OCI-LY3 (cell line): Measurements from ENCODE around the gene CHRM2.

Experiments used
- H2AFZ ChIP-seq: fragments of 200-600, 300-600 bp; shearing (Covaris generic); 2 replicates; pipeline ENCODE4 v1.6.0; 2014; ENCODE audit warnings: antibody characterized with exemption, low read depth, low read length
- H3K27ac ChIP-seq: fragments of 200-600, 300-600 bp; sonication (generic); 2 replicates; pipeline ENCODE4 v1.5.1; 2014; ENCODE audit warnings: mild to moderate bottlenecking, low read length, moderate library complexity, mixed read lengths
- H3K27me3 ChIP-seq: fragments of 200-600, 300-600 bp; sonication (generic); 2 replicates; pipeline ENCODE4 v1.6.1; 2014; ENCODE audit warnings: low read depth, low read length, mixed read lengths
- H3K36me3 ChIP-seq: fragments of 200-600, 300-600 bp; sonication (generic); replicated peaks from 2 replicates; pipeline ENCODE3; 2014; ENCODE audit warnings: low read depth, low read length, mixed read lengths
- H3K4me1 ChIP-seq: fragments of 300-600, 200-600 bp; sonication (generic); 2 replicates; pipeline ENCODE4 v1.6.1; 2014; ENCODE audit warnings: low read length, mixed read lengths
- H3K4me2 ChIP-seq: fragments of 200-600, 300-600 bp; sonication (generic); 2 replicates; pipeline ENCODE4 v1.6.1; 2014; ENCODE audit warnings: low read length, mixed read lengths
- H3K4me3 ChIP-seq: fragments of 300-600, 200-600 bp; sonication (generic); 2 replicates; pipeline ENCODE4 v1.5.1; 2014; ENCODE audit warnings: antibody characterized with exemption, mild to moderate bottlenecking, low read length, moderate library complexity
- H3K79me2 ChIP-seq: fragments of 300-600, 200-600 bp; shearing (Covaris generic); 2 replicates; pipeline ENCODE4 v1.6.1; 2014; ENCODE audit warnings: mild to moderate bottlenecking, low read length, mixed read lengths
- H3K9ac ChIP-seq: fragments of 300-600, 200-600 bp; shearing (Covaris generic); 2 replicates; pipeline ENCODE4 v1.6.0; 2014; ENCODE audit warnings: mild to moderate bottlenecking, low read length, moderate library complexity
- H3K9me3 ChIP-seq: fragments of 200-600, 300-600 bp; shearing (Covaris generic); 2 replicates; pipeline ENCODE4 v1.6.1; 2014; ENCODE audit warnings: low read length, mixed read lengths; ENCODE audit not compliant: insufficient read depth
- H4K20me1 ChIP-seq: fragments of 200-600, 300-600 bp; sonication (generic); 2 replicates; pipeline ENCODE4 v1.6.1; 2016; ENCODE audit warnings: low read length, mixed read lengths; ENCODE audit not compliant: insufficient read depth
- EZH2phosphoT487 ChIP-seq: fragments of 200-600 bp; shearing (Covaris generic); IDR thresholded peaks from 2 replicates; pipeline ENCODE4 v1.6.1; 2018; ENCODE audit warnings: antibody characterized with exemption, mixed run types, low read depth
- TF ChIP-seq, protein P1 (sequence below): fragments of 200-600, 300-600 bp; sonication (generic); IDR thresholded peaks from 2 replicates; pipeline ENCODE4 v1.5.1; 2014; ENCODE audit warnings: antibody characterized with exemption, low read length, low read depth

The CHRM2 gene

DNA sequence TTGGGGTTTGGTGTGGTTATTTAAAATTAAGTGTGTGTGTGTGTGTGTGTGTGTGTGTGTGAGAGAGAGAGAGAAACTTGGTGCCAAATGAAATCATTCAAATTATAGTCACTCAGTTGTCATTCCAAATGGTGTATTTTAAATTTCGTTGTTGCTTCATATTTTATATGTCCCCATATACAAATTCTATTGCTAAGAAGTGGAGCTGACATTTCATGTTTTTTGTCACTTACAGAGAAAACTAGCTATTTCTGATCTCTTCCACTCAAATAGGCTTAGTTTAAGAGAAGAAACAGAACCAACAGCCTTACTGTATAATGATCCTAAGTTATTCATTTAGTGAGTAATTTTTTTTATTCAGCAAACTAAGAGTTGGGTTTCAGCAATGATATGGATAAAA is 42.3 kb downstream of the CHRM2 start:
- no peak overlapping the region for H3K9ac ChIP-seq
- no peak overlapping the region for H3K4me2 ChIP-seq
- H3K4me3 ChIP-seq, result no peak overlapping the region
- H4K20me1 ChIP-seq, result no peaks in the 10 kb centered on the region
- TF ChIP-seq, protein P1, sequence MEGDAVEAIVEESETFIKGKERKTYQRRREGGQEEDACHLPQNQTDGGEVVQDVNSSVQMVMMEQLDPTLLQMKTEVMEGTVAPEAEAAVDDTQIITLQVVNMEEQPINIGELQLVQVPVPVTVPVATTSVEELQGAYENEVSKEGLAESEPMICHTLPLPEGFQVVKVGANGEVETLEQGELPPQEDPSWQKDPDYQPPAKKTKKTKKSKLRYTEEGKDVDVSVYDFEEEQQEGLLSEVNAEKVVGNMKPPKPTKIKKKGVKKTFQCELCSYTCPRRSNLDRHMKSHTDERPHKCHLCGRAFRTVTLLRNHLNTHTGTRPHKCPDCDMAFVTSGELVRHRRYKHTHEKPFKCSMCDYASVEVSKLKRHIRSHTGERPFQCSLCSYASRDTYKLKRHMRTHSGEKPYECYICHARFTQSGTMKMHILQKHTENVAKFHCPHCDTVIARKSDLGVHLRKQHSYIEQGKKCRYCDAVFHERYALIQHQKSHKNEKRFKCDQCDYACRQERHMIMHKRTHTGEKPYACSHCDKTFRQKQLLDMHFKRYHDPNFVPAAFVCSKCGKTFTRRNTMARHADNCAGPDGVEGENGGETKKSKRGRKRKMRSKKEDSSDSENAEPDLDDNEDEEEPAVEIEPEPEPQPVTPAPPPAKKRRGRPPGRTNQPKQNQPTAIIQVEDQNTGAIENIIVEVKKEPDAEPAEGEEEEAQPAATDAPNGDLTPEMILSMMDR, result no peak
- no peak for TF ChIP-seq EZH2phosphoT487
- no peaks in the 10 kb centered on the region for H3K36me3 ChIP-seq
- H3K27me3 ChIP-seq, result no peaks in the 10 kb centered on the region
- H3K4me1 ChIP-seq, result no peaks in the 10 kb centered on the region
- H3K27ac ChIP-seq, result no peak overlapping the region
- H3K79me2 ChIP-seq, result no peaks in the 10 kb centered on the region
- H3K9me3 ChIP-seq, result no peaks in the 10 kb centered on the region
- H2AFZ ChIP-seq, result no peak overlapping the region

DNA sequence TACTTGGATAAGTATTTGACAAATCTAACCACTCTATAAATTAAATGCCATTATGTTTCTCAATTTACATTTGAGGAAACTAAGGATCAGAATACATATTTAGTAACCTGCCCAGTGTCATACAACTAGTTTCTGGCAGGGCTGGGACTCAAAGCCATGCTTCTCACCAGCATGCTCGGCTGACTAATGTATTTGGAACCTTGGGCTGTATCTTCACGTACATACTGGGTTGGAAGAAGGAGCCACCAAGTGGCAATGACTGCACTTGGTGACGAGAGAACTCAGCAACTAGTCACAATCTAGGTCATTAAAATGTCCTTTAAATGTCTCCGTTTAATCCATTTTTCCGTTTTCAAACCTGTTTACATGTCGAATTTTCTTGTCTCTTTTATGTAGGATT is 42.9 kb downstream of the CHRM2 start:
- Histone ChIP-seq H3K27ac (no peak overlapping the region), H4K20me1 (no peaks in the 10 kb centered on the region), H3K9ac (no peak overlapping the region), H3K79me2 (no peaks in the 10 kb centered on the region), H3K27me3 (no peaks in the 10 kb centered on the region), H3K36me3 (no peaks in the 10 kb centered on the region), H2AFZ (no peak overlapping the region), H3K4me1 (no peaks in the 10 kb centered on the region), H3K9me3 (no peaks in the 10 kb centered on the region), H3K4me2 (no peak overlapping the region), H3K4me3 (no peak overlapping the region)
- TF ChIP-seq, protein P1, result no peak
- TF ChIP-seq EZH2phosphoT487, result no peak

DNA sequence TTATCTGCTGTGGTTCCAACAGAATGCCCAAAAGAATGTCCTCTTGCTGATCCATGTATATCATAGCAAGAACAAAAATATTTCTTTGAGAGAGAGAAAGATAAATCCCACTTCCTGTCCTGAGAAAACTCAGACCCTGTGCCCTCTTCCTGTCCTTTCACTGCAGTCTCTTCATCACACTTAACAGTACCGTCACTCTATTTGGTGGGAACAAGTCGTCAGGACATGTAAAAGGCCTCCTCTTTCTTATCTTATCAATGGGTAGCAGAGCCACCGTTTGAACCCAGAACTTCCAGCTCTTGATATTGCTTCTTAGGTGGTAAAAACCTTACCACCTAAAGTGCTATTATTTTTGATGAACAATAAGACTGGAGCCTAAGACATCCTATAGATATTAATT is 43.9 kb downstream of the CHRM2 start:
- Histone ChIP-seq H3K27me3 (no peaks in the 10 kb centered on the region), H3K27ac (no peak overlapping the region), H3K4me1 (no peaks in the 10 kb centered on the region), H3K4me2 (no peak overlapping the region), H3K9ac (no peak overlapping the region), H3K36me3 (no peaks in the 10 kb centered on the region), H4K20me1 (no peaks in the 10 kb centered on the region), H2AFZ (no peak overlapping the region), H3K4me3 (no peak overlapping the region), H3K79me2 (no peaks in the 10 kb centered on the region), H3K9me3 (no peaks in the 10 kb centered on the region)
- TF ChIP-seq, protein P1, result no peak
- no peak for TF ChIP-seq EZH2phosphoT487

DNA sequence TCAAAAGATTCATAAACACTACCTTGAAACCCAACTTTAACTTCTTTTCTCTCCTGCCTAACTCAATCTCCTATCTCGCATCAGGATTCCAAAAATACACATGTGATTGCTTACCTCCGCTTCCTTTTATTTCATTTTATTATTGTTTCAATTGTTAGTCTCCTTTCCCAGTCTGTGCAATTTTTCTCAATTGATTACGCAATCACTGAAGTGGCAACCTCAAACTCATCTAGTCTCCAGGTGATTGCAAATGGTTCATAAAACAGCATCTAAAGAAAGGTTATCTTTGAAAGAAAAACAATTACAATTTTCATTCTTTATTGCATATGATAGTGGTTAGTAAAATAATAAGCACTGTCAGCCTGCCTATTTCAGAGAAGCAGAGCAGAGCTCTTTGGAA is 45.6 kb downstream of the CHRM2 start:
- Histone ChIP-seq H3K27ac (no peak overlapping the region), H3K27me3 (no peaks in the 10 kb centered on the region), H2AFZ (no peak overlapping the region), H3K4me3 (no peak overlapping the region), H3K4me1 (no peaks in the 10 kb centered on the region), H3K9ac (no peak overlapping the region), H3K4me2 (no peak overlapping the region), H4K20me1 (no peaks in the 10 kb centered on the region), H3K9me3 (no peaks in the 10 kb centered on the region), H3K36me3 (no peaks in the 10 kb centered on the region), H3K79me2 (no peaks in the 10 kb centered on the region)
- no peak for TF ChIP-seq EZH2phosphoT487
- TF ChIP-seq, protein P1, result no peak
